K562 (cell line): ENCODE measurements around the gene CACNA2D2. TPM values are rescaled to one million over a fixed set of nuclear protein-coding genes. Genes with fewer than 3 reads are reported as not detected.

Experiments used
- ATAC-seq: fragments of 200-7000 bp; cut with Tn5 transposase; 3 replicates; pipeline ENCODE4 v1.9.1; 2020; ENCODE audit warnings: moderate library complexity
- BruUV-seq: library from RNA; stranded (reverse); fragments of 400-500 nt; replicated peaks from 2 replicates; lab custom pipeline; 2021; lab: Mats Ljungman, UMichigan
- CTCF ChIA-PET: fragments of 300-600 bp; formaldehyde crosslinking; extraction: SDS; loops from one replicate; lab custom pipeline; 2021; ENCODE audit warnings: low intra/inter-chr PET ratio; lab: Yijun Ruan, JAX
- POLR2A ChIA-PET: fragments of 300-600, 350-650 bp; sonication (Branson Sonifier 250); formaldehyde crosslinking; extraction: SDS; loops from one replicate; lab custom pipeline; 2021; ENCODE audit warnings: antibody characterized with exemption, inconsistent platforms; lab: Yijun Ruan, JAX
- DNase-seq, 4 experiments: peaks; one replicate each; pipeline versions ENCODE4 v3.0.0 to v3.0.0-alpha.2; 2011 to 2018; ENCODE audit warnings: low spot score in 3 of 4, mixed read lengths in 3 of 4; ENCODE audit errors: extremely low read depth in 1 of 4
- FAIRE-seq: peaks from 2 replicates; lab custom pipeline; 2011; peaks lifted over from hg19 to GRCh38; lab: Jason Lieb, UNC
- H2AFZ ChIP-seq: 2 replicates; pipeline ENCODE4 v1.6.0; 2011; ENCODE audit warnings: low read depth, low read length, control low read depth, inconsistent platforms
- H3K27ac ChIP-seq: fragments of 200-600 bp; 3 replicates; pipeline ENCODE4 v1.8.0; 2011; ENCODE audit warnings: low read depth, mild to moderate bottlenecking, control low read depth, inconsistent platforms, low read length, moderate library complexity, mixed read lengths; ENCODE audit errors: extremely low read depth
- H3K27me3 ChIP-seq, 2 experiments: fragments of 300-600 bp in 1 of 2; 2 replicates in 1 of 2; 3 replicates in 1 of 2; pipeline versions ENCODE4 v1.6.0 to v1.8.0; 2011; ENCODE audit warnings: inconsistent platforms in 2 of 2, low read length in 2 of 2, mild to moderate bottlenecking in 1 of 2, mixed read lengths in 1 of 2, moderate library complexity in 1 of 2; ENCODE audit not compliant: control insufficient read depth in 2 of 2, insufficient read depth in 2 of 2
- H3K36me3 ChIP-seq: fragments of 300-600 bp; 3 replicates; pipeline ENCODE4 v1.8.0; 2011; ENCODE audit warnings: mild to moderate bottlenecking, low read length, inconsistent platforms; ENCODE audit not compliant: control insufficient read depth, insufficient read depth
- H3K4me1 ChIP-seq, 2 experiments: fragments of 200-600 bp in 1 of 2; replicated peaks in 1 of 2; 2 replicates in 1 of 2; 3 replicates in 1 of 2; pipeline versions ENCODE4 v1.5.1 to v1.8.0; 2011; ENCODE audit warnings: inconsistent platforms in 2 of 2, low read length in 2 of 2, mild to moderate bottlenecking in 1 of 2, mixed read lengths in 1 of 2, moderate library complexity in 1 of 2; ENCODE audit not compliant: control insufficient read depth in 2 of 2, insufficient read depth in 2 of 2
- H3K4me2 ChIP-seq: 2 replicates; pipeline ENCODE4 v1.6.1; 2011; ENCODE audit warnings: low read length, control low read depth, inconsistent platforms, mixed read lengths; ENCODE audit not compliant: insufficient read depth
- H3K4me3 ChIP-seq: fragments of 200-600 bp; sonication (generic), shearing (Covaris generic); 2 replicates; pipeline ENCODE4 v1.5.1; 2016; ENCODE audit warnings: control low read depth, inconsistent platforms
- H3K79me2 ChIP-seq: fragments of 200-600 bp; 3 replicates; pipeline ENCODE4 v1.8.0; 2011; ENCODE audit warnings: low read length, inconsistent platforms; ENCODE audit not compliant: control insufficient read depth, insufficient read depth
- H3K9ac ChIP-seq, 2 experiments: 2 replicates each; pipeline versions ENCODE4 v1.6.0 to v1.6.1; 2011; ENCODE audit warnings: low read depth in 2 of 2, low read length in 2 of 2, control low read depth in 1 of 2, inconsistent platforms in 1 of 2, mild to moderate bottlenecking in 1 of 2, mixed read lengths in 1 of 2; ENCODE audit not compliant: insufficient read depth in 1 of 2
- H3K9me1 ChIP-seq: one replicate; pipeline ENCODE4 v1.6.0; 2011; ENCODE audit warnings: inconsistent platforms, mild to moderate bottlenecking, low read length, moderate library complexity; ENCODE audit not compliant: control insufficient read depth, insufficient read depth
- H3K9me3 ChIP-seq: replicated peaks from 2 replicates; pipeline ENCODE4 v1.5.1; 2011; ENCODE audit warnings: low read depth, low read length, inconsistent platforms; ENCODE audit not compliant: control insufficient read depth, insufficient read depth
- H4K20me1 ChIP-seq: replicated peaks from 2 replicates; pipeline ENCODE4 v1.6.1; 2011; ENCODE audit warnings: low read length, inconsistent platforms, mixed read lengths; ENCODE audit not compliant: control insufficient read depth, insufficient read depth
- CBX1 ChIP-seq: sonication (generic); IDR thresholded peaks from 2 replicates; pipeline ENCODE4 v1.6.1; 2016; ENCODE audit warnings: antibody characterized with exemption, low read depth, mild to moderate bottlenecking
- ELF2 ChIP-seq: fragments of 250-450 bp; sonication (Bioruptor Pico); IDR thresholded peaks from 2 replicates; pipeline ENCODE4 v1.5.0; 2021; ENCODE audit warnings: mild to moderate bottlenecking
- ETV5 ChIP-seq: sonication (generic); formaldehyde crosslinking; IDR thresholded peaks from 2 replicates; pipeline ENCODE4 v1.4.0; 2020; ENCODE audit warnings: low read depth, mild to moderate bottlenecking, missing genetic modification reagents
- IRF9 ChIP-seq: fragments of 450-650 bp; IDR thresholded peaks from 2 replicates; pipeline ENCODE4 v1.6.1; 2016; ENCODE audit warnings: missing biosample characterization, missing genetic modification characterization
- NCOA4 ChIP-seq: fragments of 450-650 bp; IDR thresholded peaks from 2 replicates; pipeline ENCODE4 v1.6.1; 2018; ENCODE audit warnings: mild to moderate bottlenecking; ENCODE audit not compliant: partially characterized antibody
- POLR2G ChIP-seq: fragments of 200-400 bp; formaldehyde crosslinking; IDR thresholded peaks from 2 replicates; pipeline ENCODE4 v1.6.1; 2017; ENCODE audit warnings: low read depth, mild to moderate bottlenecking, antibody characterized with exemption, low read length, moderate library complexity
- RBM39 ChIP-seq: fragments of 200-400 bp; formaldehyde crosslinking; optimal IDR thresholded peaks from 2 replicates; pipeline ENCODE3; 2018; ENCODE audit warnings: low read depth, low read length
- TEAD2 ChIP-seq: fragments of 450-650 bp; IDR thresholded peaks from 2 replicates; pipeline ENCODE4 v1.6.1; 2016; ENCODE audit warnings: missing genetic modification characterization, control low read depth, missing compliant biosample characterization
- YBX1 ChIP-seq: fragments of 450-650 bp; IDR thresholded peaks from 2 replicates; pipeline ENCODE4 v1.7.1; 2016; ENCODE audit warnings: mild to moderate bottlenecking
- ZNF507 ChIP-seq: conservative IDR thresholded peaks from 2 replicates; pipeline ENCODE4 v1.6.1; 2017; ENCODE audit warnings: missing genetic modification characterization, missing compliant biosample characterization
- WGBS: fragments of 100-300 bp; shearing (Covaris generic); methylation state at CpG from one replicate; pipeline ENCODE4 v1.1.6; 2016; ENCODE audit warnings: low coverage, mixed read lengths; ENCODE audit not compliant: insufficient coverage; ENCODE audit errors: missing lambda C conversion rate; 5-methylcytosine and 5-hydroxymethylcytosine counted together
- in situ Hi-C: fragments of 300-500 bp; cut with MboI; formaldehyde crosslinking; loops from 4 replicates; pipeline ENCODE4 v1.15.0; 2018; ENCODE audit warnings: inconsistent platforms, mixed read lengths
- intact Hi-C: fragments of 100-400 bp; cut with micrococcal nuclease; formaldehyde crosslinking; loops from 2 replicates; pipeline ENCODE4 v1.14.2; 2022
- polyA plus RNA-seq, 8 experiments: library from polyadenylated mRNA; depleted of rRNA in 4 of 8; stranded (reverse) in 5 of 8; unstranded in 3 of 8; fragments of >200 nt; fragmentation: Nextera tagmentation in 2 of 8; fragmentation: Illumina TruSeq in 1 of 8; extraction: Ambion mirVana in 2 of 8; extraction: Trizol in 1 of 8; gene quantifications; 2 replicates each; pipeline versions ENCODE4 v1.2.1 to v1.2.3, GENCODE V29; 2011 to 2014; ENCODE audit warnings: inconsistent platforms in 1 of 8, missing spikeins in 1 of 8
- total RNA-seq, 7 experiments: library from RNA; depleted of rRNA in 6 of 7; stranded (reverse); fragments of >200 nt in 6 of 7; fragmentation: Illumina TruSeq in 2 of 7; extraction: Trizol in 2 of 7; gene quantifications; 2 replicates each; pipeline versions ENCODE4 v1.2.1 to v1.2.3, GENCODE V29; 2011 to 2021; ENCODE audit warnings: low replicate concordance in 1 of 7

CACNA2D2 gene
- total and polyA plus RNA-seq, 9 of the 15 experiments (the other 6 are each of a cell fraction or from before 2014, with no cell fraction given) = 0.11 to 0.58 (median 0.36) TPM; not detected in 2

- Histone ChIP-seq H3K4me3 (no peak overlapping the region), H3K4me2 (no peak overlapping the region), H3K4me1 (peaks cover 0 to 9% of the 10 kb centered on the region in 2 experiments; a peak in 2 of 5 replicates), H3K79me2 (no peaks in the 10 kb centered on the region), H2AFZ (no peak overlapping the region), H4K20me1 (no peaks in the 10 kb centered on the region), H3K27me3 (peaks cover 6 to 38% of the 10 kb centered on the region in 2 experiments; a peak in 2 of 5 replicates), H3K9ac (no peak overlapping the region), H3K27ac (no peak overlapping the region), H3K36me3 (no peaks in the 10 kb centered on the region), H3K9me3 (no peaks in the 10 kb centered on the region), H3K9me1 (no peaks in the 10 kb centered on the region)
- CTCF ChIA-PET = no interaction called here
- in situ Hi-C loops = no loop called here
- TF ChIP-seq RBM39 (no peak), ZNF507 (tag) (no peak), IRF9 (no peak), CBX1 (no peak), ETV5 (no peak), TEAD2 (tag) (no peak), ELF2 (CRISPR knock-in tag) (no peak), NCOA4 (no peak), YBX1 (no peak), POLR2G (no peak)
- intact Hi-C loops = no loop called here
- POLR2A ChIA-PET = no interaction called here
- no peak for FAIRE-seq
- no TSS peak for BruUV-seq
- WGBS = 7% methylated on average over 9 of the region's 10 CpGs
- no peak for DNase-seq
- ATAC-seq = no peak
Measured at GRCh38 chr3:50454481-50455070, 48.9 kb downstream of the CACNA2D2 start.
